Colonic mucosa (tissue), 4 donors: ENCODE results near the gene SND1. TPM values are rescaled to one million over a fixed set of nuclear protein-coding genes. Genes with fewer than 3 reads are reported as not detected.

Experiments
- DNase-seq: peaks from one replicate; pipeline ENCODE4 v3.0.0-alpha.2; 2020
- H3K27ac ChIP-seq: fragments of 200-600 bp; one replicate; pipeline ENCODE4 v1.8.0; 2021
- H3K27me3 ChIP-seq: fragments of 200-600 bp; one replicate; pipeline ENCODE4 v1.8.0; 2021
- H3K36me3 ChIP-seq: fragments of 200-600 bp; one replicate; pipeline ENCODE4 v1.8.0; 2021
- H3K4me1 ChIP-seq: fragments of 200-600 bp; one replicate; pipeline ENCODE4 v1.8.0; 2021; ENCODE audit warnings: mild to moderate bottlenecking
- H3K4me3 ChIP-seq: fragments of 200-600 bp; one replicate; pipeline ENCODE4 v1.8.0; 2021
- H3K9ac ChIP-seq, 2 donors: one replicate each; pipeline ENCODE4 v1.7.0; 2013; ENCODE audit warnings: control low read depth in 2 of 2, low read depth in 2 of 2, low read length in 2 of 2
- H3K9me3 ChIP-seq: fragments of 200-600 bp; one replicate; pipeline ENCODE4 v1.8.0; 2021
- CTCF ChIP-seq: fragments of 200-600 bp; IDR thresholded peaks from one replicate; pipeline ENCODE4 v1.8.0; 2022; ENCODE audit warnings: antibody characterized with exemption, mild to moderate bottlenecking
- intact Hi-C: fragments of 100-400 bp; cut with DNase I; formaldehyde crosslinking; loops from one replicate; pipeline ENCODE4 v1.14.1; 2022
- total RNA-seq, 2 donors: library from RNA; stranded (reverse); fragmentation: NEBNext Ultra II Directional in 1 of 2; extraction: Animal tissue kit (Norgen Biotek cat#: 25700) in 1 of 2; gene quantifications; one replicate each; pipeline ENCODE4 v1.2.1, GENCODE V29; 2021
- donor health status: healthy.
- donor health status: DM: no; HTN: no; CAD: no.
- donor health status: DM: no; HTN: no; CAD: no.

The SND1 gene
- total RNA-seq, 2 donors from 2014 or later = 134 to 163 TPM

- H3K4me1 ChIP-seq = no peaks in the 10 kb centered on the region
- no peak for DNase-seq
- H3K27me3 ChIP-seq = no peaks in the 10 kb centered on the region
- intact Hi-C loops = no loop called here
- no peak overlapping the region for H3K4me3 ChIP-seq
- no peak overlapping the region for H3K27ac ChIP-seq
- no peaks in the 10 kb centered on the region for H3K36me3 ChIP-seq
- H3K9ac ChIP-seq = no peak overlapping the region
- H3K9me3 ChIP-seq = no peaks in the 10 kb centered on the region
- TF ChIP-seq CTCF = no peak
These were observed 150.9 kb downstream of the SND1 start for GRCh38 chr7:127802845-127803244.

GRCh38 chr7:127803626-127804025 lies 151.6 kb downstream of the SND1 start:
- intact Hi-C loops = no loop called here
- H3K9me3 ChIP-seq = no peaks in the 10 kb centered on the region
- no peaks in the 10 kb centered on the region for H3K36me3 ChIP-seq
- H3K27ac ChIP-seq = no peak overlapping the region
- H3K9ac ChIP-seq = no peak overlapping the region
- no peaks in the 10 kb centered on the region for H3K27me3 ChIP-seq
- no peaks in the 10 kb centered on the region for H3K4me1 ChIP-seq
- H3K4me3 ChIP-seq = no peak overlapping the region
- DNase-seq = no peak
- TF ChIP-seq CTCF = no peak

- Histone ChIP-seq H3K27ac (no peak overlapping the region), H3K27me3 (no peaks in the 10 kb centered on the region), H3K36me3 (no peaks in the 10 kb centered on the region), H3K9me3 (no peaks in the 10 kb centered on the region), H3K4me1 (no peaks in the 10 kb centered on the region), H3K4me3 (no peak overlapping the region), H3K9ac (no peak overlapping the region)
- DNase-seq = no peak
- TF ChIP-seq CTCF = no peak
- intact Hi-C loops = no loop called here
These were observed 155.3 kb downstream of the SND1 start for GRCh38 chr7:127807340-127807739.

- Histone ChIP-seq H3K36me3 (no peaks in the 10 kb centered on the region), H3K27ac (no peak overlapping the region), H3K27me3 (no peaks in the 10 kb centered on the region), H3K4me3 (no peak overlapping the region), H3K9ac (no peak overlapping the region), H3K9me3 (no peaks in the 10 kb centered on the region), H3K4me1 (no peaks in the 10 kb centered on the region)
- intact Hi-C loops = no loop called here
- no peak for TF ChIP-seq CTCF
- DNase-seq = no peak
These were observed 155.8 kb downstream of the SND1 start for GRCh38 chr7:127807829-127808228.

GRCh38 chr7:127809261-127809702 lies 157.3 kb downstream of the SND1 start:
- Histone ChIP-seq H3K9me3 (no peaks in the 10 kb centered on the region), H3K27ac (no peak overlapping the region), H3K4me1 (no peaks in the 10 kb centered on the region), H3K9ac (no peak overlapping the region), H3K27me3 (no peaks in the 10 kb centered on the region), H3K36me3 (no peaks in the 10 kb centered on the region), H3K4me3 (no peak overlapping the region)
- no peak for TF ChIP-seq CTCF
- no peak for DNase-seq
- intact Hi-C loops = no loop called here

GRCh38 chr7:127810113-127810512 lies 158.1 kb downstream of the SND1 start:
- intact Hi-C loops = no loop called here
- no peak for DNase-seq
- no peaks in the 10 kb centered on the region for H3K36me3 ChIP-seq
- no peaks in the 10 kb centered on the region for H3K27me3 ChIP-seq
- TF ChIP-seq CTCF = no peak
- H3K9ac ChIP-seq = no peak overlapping the region
- no peak overlapping the region for H3K4me3 ChIP-seq
- H3K9me3 ChIP-seq = no peaks in the 10 kb centered on the region
- H3K27ac ChIP-seq = no peak overlapping the region
- no peaks in the 10 kb centered on the region for H3K4me1 ChIP-seq
